A673 (cell line): ENCODE data around the gene UBL4B. TPM values are rescaled to one million over a fixed set of nuclear protein-coding genes. Genes with fewer than 3 reads are reported as not detected.

Experiments
- BruUV-seq: library from RNA; stranded (reverse); fragments of 400-500 nt; replicated peaks from 2 replicates; lab custom pipeline; 2021; lab: Mats Ljungman, UMichigan
- CTCF ChIA-PET: fragments of 300-600 bp; sonication (Branson Sonifier 250); formaldehyde crosslinking; loops from one replicate; lab custom pipeline; 2022; ENCODE audit warnings: antibody characterized with exemption; lab: Charles Lee
- POLR2A ChIA-PET: fragments of 300-600 bp; sonication (Branson Sonifier 250); formaldehyde crosslinking; loops from one replicate; lab custom pipeline; 2022; ENCODE audit warnings: antibody characterized with exemption; ENCODE audit not compliant: low non-redundant PET; lab: Charles Lee
- DNase-seq: peaks from one replicate; pipeline ENCODE4 v3.0.0-alpha.2; 2015; ENCODE audit warnings: low spot score
- H3K27ac ChIP-seq: fragments of 200-600 bp; sonication (generic); 2 replicates; pipeline ENCODE4 v1.5.1; 2016; ENCODE audit warnings: mixed run types, low read depth, mild to moderate bottlenecking, mixed read lengths, antibody characterized with exemption, low read length; ENCODE audit not compliant: poor library complexity, severe bottlenecking
- H3K27me3 ChIP-seq: fragments of 200-600 bp; sonication (generic); replicated peaks from 2 replicates; pipeline ENCODE4 v1.6.1; 2017; ENCODE audit warnings: mixed run types, low read depth, mild to moderate bottlenecking, mixed read lengths, antibody characterized with exemption, low read length; ENCODE audit not compliant: insufficient read depth, poor library complexity
- H3K36me3 ChIP-seq: fragments of 200-600 bp; sonication (generic); 2 replicates; pipeline ENCODE4 v1.6.1; 2016; ENCODE audit warnings: mixed run types, mild to moderate bottlenecking, mixed read lengths, antibody characterized with exemption, low read length; ENCODE audit not compliant: insufficient read depth, poor library complexity, severe bottlenecking
- H3K4me1 ChIP-seq: fragments of 200-600 bp; sonication (generic); 2 replicates; pipeline ENCODE4 v1.6.1; 2017; ENCODE audit warnings: mixed run types, mild to moderate bottlenecking, mixed read lengths, antibody characterized with exemption, low read length; ENCODE audit not compliant: insufficient read depth, poor library complexity, severe bottlenecking
- H3K4me3 ChIP-seq: fragments of 200-600 bp; sonication (generic); 2 replicates; pipeline ENCODE4 v1.5.1; 2016; ENCODE audit warnings: low read depth, mixed run types, mild to moderate bottlenecking, mixed read lengths, low read length; ENCODE audit not compliant: poor library complexity, severe bottlenecking
- H3K9me3 ChIP-seq: fragments of 200-600 bp; sonication (generic); 2 replicates; pipeline ENCODE4 v1.6.1; 2016; ENCODE audit warnings: mixed run types, low read depth, mild to moderate bottlenecking, mixed read lengths, antibody characterized with exemption, low read length; ENCODE audit not compliant: poor library complexity, severe bottlenecking
- EZH2 ChIP-seq: fragments of 200-600 bp; sonication (generic); IDR thresholded peaks from 2 replicates; pipeline ENCODE4 v1.6.1; 2017; ENCODE audit warnings: borderline replicate concordance, low read depth, mild to moderate bottlenecking, mixed read lengths, antibody characterized with exemption, low read length; ENCODE audit not compliant: poor library complexity, severe bottlenecking
- intact Hi-C: fragments of 100-400 bp; cut with micrococcal nuclease; formaldehyde crosslinking; loops from one replicate; pipeline ENCODE4 v1.10.0; 2022; ENCODE audit not compliant: unreplicated experiment
- total RNA-seq: library from RNA; stranded (reverse); gene quantifications from 2 replicates; pipeline ENCODE4 v1.2.3, GENCODE V29; 2021
- TF ChIP-seq, protein P1 (sequence below): fragments of 300-800, 200-600 bp; sonication (generic); conservative IDR thresholded peaks from 2 replicates; pipeline ENCODE4 v1.5.1; 2017; ENCODE audit warnings: low read depth, mild to moderate bottlenecking, antibody characterized with exemption, low read length, moderate library complexity, mixed read lengths

Gene UBL4B
- total RNA-seq, 1 experiment from 2014 or later = not detected

DNA sequence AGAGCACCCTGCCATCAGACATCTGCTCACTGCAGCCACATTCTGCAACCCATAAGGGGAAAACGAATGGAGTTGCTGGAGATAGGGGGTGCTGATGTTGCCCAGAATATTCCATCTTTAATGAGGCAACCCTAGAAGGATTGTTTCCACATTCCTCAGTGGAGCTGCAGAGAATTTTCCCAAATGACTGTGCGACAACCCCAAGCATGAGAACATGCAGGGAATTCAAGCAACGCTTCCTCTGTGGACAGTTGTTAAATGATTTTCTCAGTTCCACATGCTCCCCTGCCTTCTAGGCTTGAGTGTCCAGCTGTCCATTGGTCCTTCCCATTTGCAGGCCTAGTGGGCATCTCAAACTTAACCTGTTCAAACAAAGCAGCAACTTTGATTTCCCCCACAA, 20.5 kb upstream of the UBL4B start:
- POLR2A ChIA-PET = interaction anchor here (0.6 kb wide), 1 partner anchor 26 kb away, joined by 5 read pairs; no protein-coding TSS in a partner anchor

DNA sequence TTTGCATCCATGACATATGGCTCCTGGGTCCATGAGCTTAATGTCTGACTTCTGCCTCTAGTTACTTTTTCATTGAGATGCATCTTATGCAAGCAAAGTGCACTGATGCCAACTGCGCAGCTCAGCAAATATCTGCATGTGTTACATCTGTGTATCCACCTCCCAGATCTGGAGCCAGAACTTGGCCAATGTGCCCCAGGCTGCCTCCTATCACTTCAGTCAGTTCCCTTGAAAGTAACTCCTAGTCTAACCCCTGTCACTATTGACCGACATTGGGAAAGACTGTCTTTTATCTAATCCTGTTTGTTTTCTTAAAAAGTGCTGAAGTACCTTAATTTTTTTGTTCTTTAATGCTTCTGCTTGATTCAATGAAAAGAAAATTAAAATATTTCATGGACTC, 19.3 kb upstream of the UBL4B start:
- Histone ChIP-seq H3K27me3 (peaks cover 53% of the 10 kb centered on the region), H3K36me3 (no peaks in the 10 kb centered on the region), H3K4me1 (no peaks in the 10 kb centered on the region), H3K9me3 (no peaks in the 10 kb centered on the region), H3K27ac (no peak overlapping the region), H3K4me3 (no peak overlapping the region)
- POLR2A ChIA-PET = interaction anchor here (0.5 kb wide), 1 partner anchor 260 kb away, joined by 9 read pairs; no protein-coding TSS in a partner anchor
- BruUV-seq = no TSS peak
- TF ChIP-seq, protein P1, sequence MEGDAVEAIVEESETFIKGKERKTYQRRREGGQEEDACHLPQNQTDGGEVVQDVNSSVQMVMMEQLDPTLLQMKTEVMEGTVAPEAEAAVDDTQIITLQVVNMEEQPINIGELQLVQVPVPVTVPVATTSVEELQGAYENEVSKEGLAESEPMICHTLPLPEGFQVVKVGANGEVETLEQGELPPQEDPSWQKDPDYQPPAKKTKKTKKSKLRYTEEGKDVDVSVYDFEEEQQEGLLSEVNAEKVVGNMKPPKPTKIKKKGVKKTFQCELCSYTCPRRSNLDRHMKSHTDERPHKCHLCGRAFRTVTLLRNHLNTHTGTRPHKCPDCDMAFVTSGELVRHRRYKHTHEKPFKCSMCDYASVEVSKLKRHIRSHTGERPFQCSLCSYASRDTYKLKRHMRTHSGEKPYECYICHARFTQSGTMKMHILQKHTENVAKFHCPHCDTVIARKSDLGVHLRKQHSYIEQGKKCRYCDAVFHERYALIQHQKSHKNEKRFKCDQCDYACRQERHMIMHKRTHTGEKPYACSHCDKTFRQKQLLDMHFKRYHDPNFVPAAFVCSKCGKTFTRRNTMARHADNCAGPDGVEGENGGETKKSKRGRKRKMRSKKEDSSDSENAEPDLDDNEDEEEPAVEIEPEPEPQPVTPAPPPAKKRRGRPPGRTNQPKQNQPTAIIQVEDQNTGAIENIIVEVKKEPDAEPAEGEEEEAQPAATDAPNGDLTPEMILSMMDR = no peak
- TF ChIP-seq EZH2 = no peak
- no peak for DNase-seq
- CTCF ChIA-PET = no interaction called here
- intact Hi-C loops = no loop called here

More for the DNA sequence above, 20.5 kb upstream of the UBL4B start:
- no peak for DNase-seq
- no peaks in the 10 kb centered on the region for H3K4me1 ChIP-seq
- H3K36me3 ChIP-seq = no peaks in the 10 kb centered on the region
- no peak overlapping the region for H3K4me3 ChIP-seq
- H3K27me3 ChIP-seq = peaks cover 60% of the 10 kb centered on the region
- H3K9me3 ChIP-seq = no peaks in the 10 kb centered on the region
- CTCF ChIA-PET = interaction anchor here (1.2 to 2.5 kb wide), 2 partner anchors 14 to 32 kb away, joined by 3 to 6 read pairs; no protein-coding TSS in a partner anchor
- BruUV-seq = no TSS peak
- no peak overlapping the region for H3K27ac ChIP-seq
- intact Hi-C loops = no loop called here
- TF ChIP-seq, protein P1 = no peak
- TF ChIP-seq EZH2 = no peak

DNA sequence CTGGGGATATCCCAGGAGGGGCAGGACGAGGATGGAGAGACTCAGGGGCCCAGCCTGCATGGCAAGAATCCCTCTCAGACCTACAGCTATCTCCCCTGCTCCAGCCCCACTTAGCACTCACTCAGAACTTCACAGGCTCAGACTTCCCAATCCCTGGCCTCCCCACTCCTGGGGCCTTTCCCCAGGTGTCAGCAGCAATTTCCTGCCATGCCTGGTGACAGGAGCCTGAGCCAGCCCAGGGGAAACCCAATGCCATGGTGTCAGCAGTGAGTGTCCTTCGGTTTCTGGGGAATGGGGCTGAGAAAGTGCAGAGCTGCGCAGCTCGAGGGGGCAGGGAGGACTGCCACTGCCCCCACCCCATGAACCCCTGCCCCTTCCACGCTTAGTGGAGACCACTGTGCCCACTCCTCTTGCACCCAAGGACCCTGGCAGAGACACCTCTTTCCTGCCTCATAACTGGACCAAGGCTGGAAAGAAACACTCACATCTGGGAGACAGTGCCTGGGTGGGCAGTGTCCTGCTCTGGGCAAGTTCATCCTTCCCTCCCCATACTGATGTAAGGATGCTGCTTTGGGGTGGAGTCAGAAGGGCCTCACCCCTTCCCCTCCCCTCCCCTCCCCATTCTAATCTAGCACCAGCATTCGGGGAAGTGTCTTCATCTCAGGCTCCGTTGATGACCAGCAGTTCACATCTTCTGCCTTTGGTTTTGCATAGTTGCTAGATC, 17.1 kb upstream of the UBL4B start:
- POLR2A ChIA-PET = no interaction called here
- Histone ChIP-seq H3K9me3 (no peaks in the 10 kb centered on the region), H3K4me3 (no peak overlapping the region), H3K27ac (no peak overlapping the region), H3K4me1 (no peaks in the 10 kb centered on the region), H3K27me3 (peaks cover 48% of the 10 kb centered on the region), H3K36me3 (no peaks in the 10 kb centered on the region)
- intact Hi-C loops = no loop called here
- CTCF ChIA-PET = no interaction called here
- TF ChIP-seq, protein P1 = no peak
- no peak for TF ChIP-seq EZH2
- BruUV-seq = no TSS peak
- DNase-seq = no peak
